AG04450 (cell line): ENCODE measurements around the gene TGFBR3. TPM values are rescaled to one million over a fixed set of nuclear protein-coding genes. Genes with fewer than 3 reads are reported as not detected.

Experiments
- CTCF ChIA-PET: fragments of 300-600, 350-600 bp; formaldehyde crosslinking; extraction: SDS; loops from one replicate; lab custom pipeline; 2022; ENCODE audit warnings: antibody characterized with exemption, inconsistent platforms; lab: Charles Lee
- POLR2A ChIA-PET: fragments of 350-600 bp; formaldehyde crosslinking; extraction: SDS; loops from one replicate; lab custom pipeline; 2021; ENCODE audit warnings: antibody characterized with exemption, inconsistent platforms; lab: Yijun Ruan, JAX
- DNase-seq: peaks from one replicate; pipeline ENCODE4 v3.0.0-alpha.2; 2011; ENCODE audit warnings: low read depth, low spot score
- H3K27ac ChIP-seq: one replicate; pipeline ENCODE4 v1.5.1; 2012; ENCODE audit warnings: low read depth, low read length, control low read depth
- H3K27me3 ChIP-seq: one replicate; pipeline ENCODE4 v1.6.0; 2012; ENCODE audit warnings: low read length; ENCODE audit not compliant: control insufficient read depth, insufficient read depth
- H3K4me3 ChIP-seq: 2 replicates; pipeline ENCODE4 v1.5.1; 2011; ENCODE audit warnings: mild to moderate bottlenecking, low read depth, low read length, control low read depth
- H3K9me3 ChIP-seq: 2 replicates; pipeline ENCODE4 v1.5.1; 2012; ENCODE audit warnings: low read length; ENCODE audit not compliant: control insufficient read depth, insufficient read depth
- CTCF ChIP-seq: IDR thresholded peaks from 2 replicates; pipeline ENCODE4 v1.5.1; 2011; ENCODE audit warnings: low read depth, low read length, control low read depth, inconsistent platforms
- polyA plus RNA-seq: library from polyadenylated mRNA; depleted of rRNA; stranded (reverse); fragments of >200 nt; gene quantifications from 2 replicates; pipeline ENCODE4 v1.2.3, GENCODE V29; 2011

The TGFBR3 gene
- polyA plus RNA-seq, 1 experiment: 36.5 TPM

GRCh38 chr1:91778964-91779363 is 107.0 kb downstream of the TGFBR3 start:
- no peak for TF ChIP-seq CTCF
- Histone ChIP-seq H3K27ac (no peak overlapping the region), H3K9me3 (no peaks in the 10 kb centered on the region), H3K27me3 (no peaks in the 10 kb centered on the region), H3K4me3 (no peak overlapping the region)
- DNase-seq: no peak
- CTCF ChIA-PET: no interaction called here
- POLR2A ChIA-PET: no interaction called here

- Histone ChIP-seq H3K9me3 (no peaks in the 10 kb centered on the region), H3K27me3 (no peaks in the 10 kb centered on the region), H3K4me3 (no peak overlapping the region), H3K27ac (no peak overlapping the region)
- POLR2A ChIA-PET: interaction anchor here (0.5 to 1.0 kb wide), 2 partner anchors 12 to 209 kb away, joined by 3 to 4 read pairs; no protein-coding TSS in a partner anchor
- CTCF ChIA-PET: interaction anchor here (0.7 to 1.0 kb wide), 2 partner anchors 8 to 54 kb away, joined by 3 read pairs; no protein-coding TSS in a partner anchor
- no peak for TF ChIP-seq CTCF
- no peak for DNase-seq
Measured at GRCh38 chr1:91777630-91778300, 108.2 kb downstream of the TGFBR3 start.

GRCh38 chr1:91777196-91777595 is 108.8 kb downstream of the TGFBR3 start:
- CTCF ChIA-PET: interaction anchor here (0.7 to 1.0 kb wide), 2 partner anchors 8 to 54 kb away, joined by 3 read pairs; no protein-coding TSS in a partner anchor

GRCh38 chr1:91776068-91776794 is 109.7 kb downstream of the TGFBR3 start:
- CTCF ChIA-PET: no interaction called here
- Histone ChIP-seq H3K9me3 (no peaks in the 10 kb centered on the region), H3K4me3 (no peak overlapping the region), H3K27ac (no peak overlapping the region), H3K27me3 (no peaks in the 10 kb centered on the region)
- TF ChIP-seq CTCF: no peak
- DNase-seq: no peak
- POLR2A ChIA-PET: no interaction called here

More at GRCh38 chr1:91777196-91777595, 108.8 kb downstream of the TGFBR3 start:
- Histone ChIP-seq H3K27me3 (no peaks in the 10 kb centered on the region), H3K27ac (no peak overlapping the region), H3K4me3 (no peak overlapping the region), H3K9me3 (no peaks in the 10 kb centered on the region)
- no peak for DNase-seq
- POLR2A ChIA-PET: interaction anchor here (1.0 kb wide), 1 partner anchor 13 kb away, joined by 3 read pairs; no protein-coding TSS in a partner anchor
- no peak for TF ChIP-seq CTCF

GRCh38 chr1:91775227-91775626 is 110.7 kb downstream of the TGFBR3 start:
- no peak for DNase-seq
- TF ChIP-seq CTCF: no peak
- Histone ChIP-seq H3K27ac (no peak overlapping the region), H3K27me3 (no peaks in the 10 kb centered on the region), H3K4me3 (no peak overlapping the region), H3K9me3 (no peaks in the 10 kb centered on the region)
- POLR2A ChIA-PET: no interaction called here
- CTCF ChIA-PET: no interaction called here
